A549 treated with CpdA at 1 μM for 4 hours (cell line): ENCODE measurements around the gene ABCA8. TPM values are rescaled to one million over a fixed set of nuclear protein-coding genes. Genes with fewer than 3 reads are reported as not detected.

ENCODE experiments used
- total RNA-seq: library from RNA; stranded (reverse); fragments of 200-300 nt; extraction: Qiagen RNA extraction; gene quantifications from 5 replicates; pipeline ENCODE4 v1.2.3, GENCODE V29; 2022; ENCODE audit warnings: low read depth

ABCA8 gene
- 0.10 to 0.44 TPM (median 0.23 TPM) in 5 replicates for total RNA-seq

GRCh38 chr17:68955181-68955841 lies at the start of gene ABCA8:
Gene ABCA8 (minus strand): TSS chr17:68955392. CDS start chr17:68942034, 13,358 bp downstream.

Other genes with a start within 250 kb of the ABCA8 start
- 0.02 TPM in 1 of 5 replicates, not detected in the others for gene ABCA9, start 105.5 kb upstream of the ABCA8 start, total RNA-seq
- gene ABCA6, start 186.5 kb upstream of the ABCA8 start, total RNA-seq, result 0.02 TPM in 1 of 5 replicates, not detected in the others